GM12873 (cell line): Measurements from ENCODE around the gene COL1A2.

ENCODE experiments used
- TF ChIP-seq, protein P1 (sequence below): IDR thresholded peaks from 2 replicates; pipeline ENCODE4 v1.5.1; 2012; ENCODE audit warnings: low read depth, mild to moderate bottlenecking, moderate library complexity, low read length, control low read depth; ENCODE audit not compliant: insufficient read depth; ENCODE audit errors: missing control alignments

Gene COL1A2

DNA sequence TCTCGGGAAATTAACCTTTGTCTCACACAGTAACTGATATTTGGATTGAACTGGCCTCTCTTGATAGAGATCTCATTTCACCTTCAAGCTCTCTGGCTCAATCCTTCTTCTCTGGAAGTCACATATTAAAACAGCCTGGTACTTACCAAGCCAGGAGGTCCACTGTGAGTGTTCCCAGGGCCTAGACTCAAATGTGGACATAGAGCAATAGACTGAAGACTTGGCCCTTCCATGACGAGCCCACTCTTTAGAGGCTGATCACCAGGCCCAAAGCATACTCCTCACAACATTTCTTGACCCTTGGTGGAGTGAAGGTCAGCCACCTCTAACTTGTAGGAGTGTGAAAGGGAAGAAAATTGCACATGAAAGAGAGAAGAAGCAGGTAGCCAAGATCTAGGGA, 38.5 kb downstream of the COL1A2 start:
- TF ChIP-seq, protein P1, sequence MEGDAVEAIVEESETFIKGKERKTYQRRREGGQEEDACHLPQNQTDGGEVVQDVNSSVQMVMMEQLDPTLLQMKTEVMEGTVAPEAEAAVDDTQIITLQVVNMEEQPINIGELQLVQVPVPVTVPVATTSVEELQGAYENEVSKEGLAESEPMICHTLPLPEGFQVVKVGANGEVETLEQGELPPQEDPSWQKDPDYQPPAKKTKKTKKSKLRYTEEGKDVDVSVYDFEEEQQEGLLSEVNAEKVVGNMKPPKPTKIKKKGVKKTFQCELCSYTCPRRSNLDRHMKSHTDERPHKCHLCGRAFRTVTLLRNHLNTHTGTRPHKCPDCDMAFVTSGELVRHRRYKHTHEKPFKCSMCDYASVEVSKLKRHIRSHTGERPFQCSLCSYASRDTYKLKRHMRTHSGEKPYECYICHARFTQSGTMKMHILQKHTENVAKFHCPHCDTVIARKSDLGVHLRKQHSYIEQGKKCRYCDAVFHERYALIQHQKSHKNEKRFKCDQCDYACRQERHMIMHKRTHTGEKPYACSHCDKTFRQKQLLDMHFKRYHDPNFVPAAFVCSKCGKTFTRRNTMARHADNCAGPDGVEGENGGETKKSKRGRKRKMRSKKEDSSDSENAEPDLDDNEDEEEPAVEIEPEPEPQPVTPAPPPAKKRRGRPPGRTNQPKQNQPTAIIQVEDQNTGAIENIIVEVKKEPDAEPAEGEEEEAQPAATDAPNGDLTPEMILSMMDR = no peak

- TF ChIP-seq, protein P1 = no peak
Observed at GRCh38 chr7:94434042-94434441, 39.3 kb downstream of the COL1A2 start.

GRCh38 chr7:94436018-94436604, 41.4 kb downstream of the COL1A2 start:
- TF ChIP-seq, protein P1 = peak; percentile 77

DNA sequence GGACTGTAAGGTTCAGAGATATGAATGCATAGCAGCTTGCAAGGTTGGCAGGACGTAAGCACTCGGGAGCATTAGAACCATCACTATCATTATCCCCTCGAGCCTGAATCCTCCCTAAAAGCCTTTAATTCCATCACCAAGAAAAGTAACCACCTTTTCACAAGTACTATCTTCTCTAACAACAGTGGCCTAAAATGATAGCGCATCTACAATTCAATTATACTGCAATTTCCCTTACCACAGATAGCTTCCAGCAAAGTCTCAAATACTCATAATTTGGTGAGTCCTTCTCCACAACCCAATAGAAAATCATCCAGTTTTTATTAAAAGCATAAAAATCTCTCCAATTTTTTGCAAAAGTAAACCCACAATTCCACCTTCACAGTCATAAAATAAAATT, 42.0 kb downstream of the COL1A2 start:
- TF ChIP-seq, protein P1 = no peak

DNA sequence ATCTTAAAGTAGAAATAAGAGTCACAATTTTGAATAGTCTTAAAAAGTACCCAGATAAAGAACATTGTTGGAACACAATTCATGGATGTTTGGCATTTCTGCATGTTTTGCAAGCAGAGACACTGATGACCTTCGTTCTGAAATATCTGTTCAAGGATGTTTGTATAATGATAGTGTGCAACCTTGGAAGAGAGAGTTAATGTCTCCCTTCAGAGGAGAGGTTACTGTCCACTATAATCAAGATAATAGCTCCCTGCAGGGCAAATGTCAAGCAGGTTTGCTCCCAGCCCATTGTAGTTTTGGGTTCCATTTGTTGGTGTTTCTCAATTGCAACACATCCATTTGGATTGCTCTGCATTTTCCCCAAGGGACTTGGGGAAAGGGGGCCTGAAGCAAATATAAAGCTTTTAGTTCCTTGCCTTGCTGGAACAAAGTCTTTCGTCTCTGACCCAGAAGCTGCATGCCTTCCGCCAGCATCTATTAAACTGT, 45.2 kb downstream of the COL1A2 start:
- TF ChIP-seq, protein P1 = no peak

- TF ChIP-seq, protein P1 = no peak
Observed at GRCh38 chr7:94440451-94441039, 45.9 kb downstream of the COL1A2 start.

DNA sequence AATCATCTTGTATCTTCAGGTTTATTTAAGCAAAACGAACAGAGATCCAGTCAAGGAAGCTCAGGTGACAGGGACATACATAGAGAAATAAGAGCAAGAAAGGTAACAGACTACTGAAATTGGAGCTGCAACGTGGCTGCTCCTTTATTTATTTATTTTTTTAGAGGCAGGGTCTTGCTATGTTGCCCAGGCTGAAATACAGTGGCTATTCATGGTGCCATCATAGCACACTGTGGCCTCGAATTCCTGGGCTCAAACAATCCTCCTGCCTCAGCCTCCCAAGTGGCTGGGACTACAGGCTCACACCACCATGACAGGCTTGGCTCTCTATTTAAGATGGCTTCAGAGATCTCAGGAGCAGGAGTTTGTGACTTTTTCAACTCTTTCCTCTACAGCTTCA, 46.4 kb downstream of the COL1A2 start:
- TF ChIP-seq, protein P1 = no peak
